ENCODE results near the gene SCLT1. TPM values are rescaled to one million over a fixed set of nuclear protein-coding genes. Genes with fewer than 3 reads are reported as not detected.

SCLT1 gene
- total and polyA plus RNA-seq, 2 donors, result 5.1 to 69.0 TPM

- no peaks in the 10 kb centered on the region for H3K4me1 ChIP-seq (ENCODE audit: insufficient read depth)
- no peak for DNase-seq (ENCODE audit: extremely low spot score)
- H3K36me3 ChIP-seq (ENCODE audit: insufficient read depth), result no peaks in the 10 kb centered on the region
- 91% methylated on average over 1 of the region's 1 CpG for WGBS
- no peak overlapping the region for H3K27ac ChIP-seq (ENCODE audit: low read depth)
- H3K4me3 ChIP-seq (ENCODE audit: low read depth, low read length), result no peak overlapping the region
These were observed 47.0 kb downstream of the SCLT1 start for GRCh38 chr4:129046055-129046959.

- Histone ChIP-seq H3K27ac (ENCODE audit: low read depth) (no peak overlapping the region), H3K4me1 (ENCODE audit: insufficient read depth) (no peaks in the 10 kb centered on the region), H3K4me3 (ENCODE audit: low read depth, low read length) (no peak overlapping the region), H3K36me3 (ENCODE audit: insufficient read depth) (no peaks in the 10 kb centered on the region)
- no peak for DNase-seq (ENCODE audit: extremely low spot score)
These were observed 49.8 kb downstream of the SCLT1 start for GRCh38 chr4:129043523-129043922.

GRCh38 chr4:129040471-129040870, 52.9 kb downstream of the SCLT1 start:
- no peak for DNase-seq (ENCODE audit: extremely low spot score)
- Histone ChIP-seq H3K36me3 (ENCODE audit: insufficient read depth) (no peaks in the 10 kb centered on the region), H3K4me1 (ENCODE audit: insufficient read depth) (no peaks in the 10 kb centered on the region), H3K27ac (ENCODE audit: low read depth) (no peak overlapping the region), H3K4me3 (ENCODE audit: low read depth, low read length) (no peak overlapping the region)
- WGBS, result 60% methylated on average over 2 of the region's 2 CpGs

- no peak overlapping the region for H3K4me3 ChIP-seq (ENCODE audit: low read depth, low read length)
- no peak overlapping the region for H3K27ac ChIP-seq (ENCODE audit: low read depth)
- peaks cover 1% of the 10 kb centered on the region for H3K36me3 ChIP-seq (ENCODE audit: insufficient read depth)
- no peak for DNase-seq (ENCODE audit: extremely low spot score)
- WGBS, result 84% methylated on average over 1 of the region's 1 CpG
- no peaks in the 10 kb centered on the region for H3K4me1 ChIP-seq (ENCODE audit: insufficient read depth)
These were observed 56.2 kb downstream of the SCLT1 start for GRCh38 chr4:129037093-129037492.

GRCh38 chr4:129014566-129015509, 78.5 kb downstream of the SCLT1 start:
- WGBS, result 99% methylated on average over 5 of the region's 5 CpGs
- no peak for DNase-seq (ENCODE audit: extremely low spot score)

GRCh38 chr4:129008096-129008495, 85.2 kb downstream of the SCLT1 start:
- no peaks in the 10 kb centered on the region for H3K4me1 ChIP-seq (ENCODE audit: insufficient read depth)
- H3K27ac ChIP-seq (ENCODE audit: low read depth), result no peak overlapping the region
- no peaks in the 10 kb centered on the region for H3K36me3 ChIP-seq (ENCODE audit: insufficient read depth)
- 96% methylated on average over 4 of the region's 4 CpGs for WGBS
- DNase-seq (ENCODE audit: extremely low spot score), result no peak
- H3K4me3 ChIP-seq (ENCODE audit: low read depth, low read length), result no peak overlapping the region

More at GRCh38 chr4:129014566-129015509, 78.5 kb downstream of the SCLT1 start:
- Histone ChIP-seq H3K4me3 (ENCODE audit: low read depth, low read length) (no peak overlapping the region), H3K27ac (ENCODE audit: low read depth) (no peak overlapping the region), H3K4me1 (ENCODE audit: insufficient read depth) (no peaks in the 10 kb centered on the region), H3K36me3 (ENCODE audit: insufficient read depth) (no peaks in the 10 kb centered on the region)

- no peak for DNase-seq (ENCODE audit: extremely low spot score)
- no peak overlapping the region for H3K27ac ChIP-seq (ENCODE audit: low read depth)
- WGBS, result 98% methylated on average over 4 of the region's 4 CpGs
- no peaks in the 10 kb centered on the region for H3K4me1 ChIP-seq (ENCODE audit: insufficient read depth)
- peaks cover 1% of the 10 kb centered on the region for H3K36me3 ChIP-seq (ENCODE audit: insufficient read depth)
- no peak overlapping the region for H3K4me3 ChIP-seq (ENCODE audit: low read depth, low read length)
These were observed 106.4 kb downstream of the SCLT1 start for GRCh38 chr4:128986908-128987307.

GRCh38 chr4:128986019-128986418, 107.3 kb downstream of the SCLT1 start:
- no peak overlapping the region for H3K4me3 ChIP-seq (ENCODE audit: low read depth, low read length)
- H3K36me3 ChIP-seq (ENCODE audit: insufficient read depth), result peaks cover 1% of the 10 kb centered on the region
- no peaks in the 10 kb centered on the region for H3K4me1 ChIP-seq (ENCODE audit: insufficient read depth)
- no peak overlapping the region for H3K27ac ChIP-seq (ENCODE audit: low read depth)
- no peak for DNase-seq (ENCODE audit: extremely low spot score)
- WGBS, result 97% methylated on average over 2 of the region's 2 CpGs

GRCh38 chr4:128983771-128984485, 109.4 kb downstream of the SCLT1 start:
- DNase-seq (ENCODE audit: extremely low spot score), result no peak
- Histone ChIP-seq H3K27ac (ENCODE audit: low read depth) (no peak overlapping the region), H3K4me1 (ENCODE audit: insufficient read depth) (no peaks in the 10 kb centered on the region), H3K4me3 (ENCODE audit: low read depth, low read length) (no peak overlapping the region), H3K36me3 (ENCODE audit: insufficient read depth) (peaks cover 3% of the 10 kb centered on the region)
- WGBS, result 74% methylated on average over 2 of the region's 2 CpGs

GRCh38 chr4:128981377-128981776, 112.0 kb downstream of the SCLT1 start:
- no peak for DNase-seq (ENCODE audit: extremely low spot score)
- Histone ChIP-seq H3K27ac (ENCODE audit: low read depth) (no peak overlapping the region), H3K4me1 (ENCODE audit: insufficient read depth) (no peaks in the 10 kb centered on the region), H3K36me3 (ENCODE audit: insufficient read depth) (peaks cover 3% of the 10 kb centered on the region), H3K4me3 (ENCODE audit: low read depth, low read length) (no peak overlapping the region)
- 91% methylated on average over 6 of the region's 6 CpGs for WGBS

GRCh38 chr4:128980816-128981326, 112.5 kb downstream of the SCLT1 start:
- 68% methylated on average over 1 of the region's 1 CpG for WGBS
- no peak for DNase-seq (ENCODE audit: extremely low spot score)
- no peak overlapping the region for H3K4me3 ChIP-seq (ENCODE audit: low read depth, low read length)
- peaks cover 3% of the 10 kb centered on the region for H3K36me3 ChIP-seq (ENCODE audit: insufficient read depth)
- no peak overlapping the region for H3K27ac ChIP-seq (ENCODE audit: low read depth)
- H3K4me1 ChIP-seq (ENCODE audit: insufficient read depth), result no peaks in the 10 kb centered on the region

- no peaks in the 10 kb centered on the region for H3K4me1 ChIP-seq (ENCODE audit: insufficient read depth)
- no peak overlapping the region for H3K27ac ChIP-seq (ENCODE audit: low read depth)
- no peak overlapping the region for H3K4me3 ChIP-seq (ENCODE audit: low read depth, low read length)
- peaks cover 3% of the 10 kb centered on the region for H3K36me3 ChIP-seq (ENCODE audit: insufficient read depth)
- DNase-seq (ENCODE audit: extremely low spot score), result no peak
These were observed 113.4 kb downstream of the SCLT1 start for GRCh38 chr4:128979934-128980333.

GRCh38 chr4:128978985-128979384, 114.4 kb downstream of the SCLT1 start:
- 94% methylated on average over 1 of the region's 1 CpG for WGBS
- H3K36me3 ChIP-seq (ENCODE audit: insufficient read depth), result peaks cover 2% of the 10 kb centered on the region
- no peak overlapping the region for H3K4me3 ChIP-seq (ENCODE audit: low read depth, low read length)
- no peaks in the 10 kb centered on the region for H3K4me1 ChIP-seq (ENCODE audit: insufficient read depth)
- no peak overlapping the region for H3K27ac ChIP-seq (ENCODE audit: low read depth)
- no peak for DNase-seq (ENCODE audit: extremely low spot score)
